ENCODE measurements around the gene KRTCAP2. TPM values are rescaled to one million over a fixed set of nuclear protein-coding genes. Genes with fewer than 3 reads are reported as not detected.

Gene KRTCAP2
- polyA plus RNA-seq, 1 experiment = 102 TPM

DNA sequence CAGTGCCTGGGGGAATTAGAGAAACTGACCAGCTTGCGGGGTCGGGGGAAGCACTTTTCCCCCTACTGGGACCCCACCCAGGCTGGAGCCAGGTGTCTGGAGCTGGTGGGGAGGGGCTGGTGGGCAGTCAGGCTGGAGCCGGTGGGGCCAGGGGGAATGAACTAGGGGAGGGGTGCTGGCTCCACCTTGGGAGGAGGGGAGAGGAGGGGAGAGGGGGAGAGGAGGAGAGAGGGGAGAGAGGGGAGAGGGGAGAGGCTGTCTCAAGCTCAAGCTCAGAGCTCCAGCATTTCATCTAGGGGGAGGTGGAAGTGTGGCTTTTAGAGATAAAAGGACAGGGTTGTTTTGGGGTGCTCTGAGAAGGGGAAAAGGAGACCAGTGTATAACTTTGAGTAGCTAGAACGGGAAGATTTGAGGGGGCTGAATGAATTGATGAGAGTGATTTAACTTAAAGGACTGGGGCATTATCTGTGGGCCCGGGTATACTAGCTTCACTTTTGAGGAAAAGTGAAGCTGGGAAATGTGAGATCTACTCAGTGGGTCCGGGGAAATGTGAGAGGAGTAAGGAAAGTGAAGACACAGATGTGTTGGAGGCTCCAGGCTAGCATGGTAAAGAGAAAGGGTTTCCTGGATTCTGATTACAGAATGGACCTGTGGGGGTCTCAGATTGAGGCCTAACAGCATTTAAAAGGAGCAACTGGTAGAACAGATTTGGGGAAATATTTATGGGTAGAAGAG is 42.7 kb downstream of the KRTCAP2 start:
- Histone ChIP-seq H3K27ac (ENCODE audit: low read depth, low read length) (no peak overlapping the region), H3K4me3 (ENCODE audit: low read depth, low read length) (no peak overlapping the region), H3K9me3 (ENCODE audit: control insufficient read depth, insufficient read depth, low read length) (no peaks in the 10 kb centered on the region; the same call in 1 of the 2 replicates), H3K27me3 (ENCODE audit: control insufficient read depth, insufficient read depth, low read length) (peaks cover 32% of the 10 kb centered on the region)
- CTCF ChIA-PET = interaction anchor here (0.6 to 2.4 kb wide), 7 partner anchors 21 to 45 kb away, joined by 3 to 14 read pairs (median 5); partner anchors contain the start of gene KRTCAP2
- DNase-seq (ENCODE audit: low read depth, low spot score) = no peak
- TF ChIP-seq, protein P1, sequence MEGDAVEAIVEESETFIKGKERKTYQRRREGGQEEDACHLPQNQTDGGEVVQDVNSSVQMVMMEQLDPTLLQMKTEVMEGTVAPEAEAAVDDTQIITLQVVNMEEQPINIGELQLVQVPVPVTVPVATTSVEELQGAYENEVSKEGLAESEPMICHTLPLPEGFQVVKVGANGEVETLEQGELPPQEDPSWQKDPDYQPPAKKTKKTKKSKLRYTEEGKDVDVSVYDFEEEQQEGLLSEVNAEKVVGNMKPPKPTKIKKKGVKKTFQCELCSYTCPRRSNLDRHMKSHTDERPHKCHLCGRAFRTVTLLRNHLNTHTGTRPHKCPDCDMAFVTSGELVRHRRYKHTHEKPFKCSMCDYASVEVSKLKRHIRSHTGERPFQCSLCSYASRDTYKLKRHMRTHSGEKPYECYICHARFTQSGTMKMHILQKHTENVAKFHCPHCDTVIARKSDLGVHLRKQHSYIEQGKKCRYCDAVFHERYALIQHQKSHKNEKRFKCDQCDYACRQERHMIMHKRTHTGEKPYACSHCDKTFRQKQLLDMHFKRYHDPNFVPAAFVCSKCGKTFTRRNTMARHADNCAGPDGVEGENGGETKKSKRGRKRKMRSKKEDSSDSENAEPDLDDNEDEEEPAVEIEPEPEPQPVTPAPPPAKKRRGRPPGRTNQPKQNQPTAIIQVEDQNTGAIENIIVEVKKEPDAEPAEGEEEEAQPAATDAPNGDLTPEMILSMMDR (IDR thresholded peaks at IDR 0.05; ENCODE audit: low read depth, low read length) = no peak
- POLR2A ChIA-PET = no interaction called here

DNA sequence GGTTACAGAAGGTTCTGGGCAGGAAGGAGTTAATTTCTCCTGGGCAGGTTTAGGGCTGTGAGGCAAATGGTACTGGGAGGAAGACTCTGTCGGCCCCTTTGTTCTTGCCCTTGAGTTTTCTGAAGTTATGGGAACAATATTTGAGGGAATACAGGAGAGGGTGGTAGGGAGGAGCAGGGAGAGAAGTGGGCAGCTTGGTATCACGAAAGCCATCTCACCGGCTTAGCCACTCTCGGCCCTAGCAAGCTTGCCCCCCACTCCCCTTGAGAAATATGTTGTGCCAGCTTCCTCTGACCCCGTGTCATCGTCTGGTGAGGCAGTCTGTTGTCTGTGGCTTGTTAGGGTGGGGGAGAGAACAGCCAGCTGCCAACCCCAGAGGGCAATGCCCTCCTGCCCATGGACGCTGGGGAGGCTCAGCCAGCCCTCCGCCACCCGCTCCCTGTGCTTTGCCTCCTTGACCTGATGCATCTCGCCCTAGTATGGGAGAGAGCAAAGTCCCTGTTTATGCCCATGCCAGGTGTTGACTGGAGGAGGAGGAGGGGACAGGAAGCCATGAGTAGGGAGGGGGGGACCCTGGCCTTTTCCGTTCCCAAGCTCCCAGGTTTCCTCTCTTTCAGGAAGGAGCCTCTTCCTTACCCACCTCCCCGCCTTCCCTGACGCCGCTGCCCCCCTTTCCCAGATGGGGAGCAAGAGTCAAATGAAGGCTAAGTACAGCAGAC is 44.2 kb downstream of the KRTCAP2 start:
- peaks cover 41% of the 10 kb centered on the region for H3K27me3 ChIP-seq (ENCODE audit: control insufficient read depth, insufficient read depth, low read length)
- DNase-seq (ENCODE audit: low read depth, low spot score) = no peak
- TF ChIP-seq, protein P1 (IDR thresholded peaks at IDR 0.05; ENCODE audit: low read depth, low read length) = no peak
- no peak overlapping the region for H3K27ac ChIP-seq (ENCODE audit: low read depth, low read length)
- no peaks in the 10 kb centered on the region; the same call in 1 of the 2 replicates for H3K9me3 ChIP-seq (ENCODE audit: control insufficient read depth, insufficient read depth, low read length)
- CTCF ChIA-PET = interaction anchor here (0.5 to 2.4 kb wide), 6 partner anchors 7 to 65 kb away, joined by 3 to 14 read pairs (median 4); partner anchors contain the start of gene KRTCAP2
- H3K4me3 ChIP-seq (ENCODE audit: low read depth, low read length) = no peak overlapping the region; the same call in 1 of the 2 replicates
- POLR2A ChIA-PET = interaction anchor here (0.5 to 0.7 kb wide), 2 partner anchors 11 to 213 kb away, joined by 9 read pairs; partner anchors contain the start of gene DPM3

DNA sequence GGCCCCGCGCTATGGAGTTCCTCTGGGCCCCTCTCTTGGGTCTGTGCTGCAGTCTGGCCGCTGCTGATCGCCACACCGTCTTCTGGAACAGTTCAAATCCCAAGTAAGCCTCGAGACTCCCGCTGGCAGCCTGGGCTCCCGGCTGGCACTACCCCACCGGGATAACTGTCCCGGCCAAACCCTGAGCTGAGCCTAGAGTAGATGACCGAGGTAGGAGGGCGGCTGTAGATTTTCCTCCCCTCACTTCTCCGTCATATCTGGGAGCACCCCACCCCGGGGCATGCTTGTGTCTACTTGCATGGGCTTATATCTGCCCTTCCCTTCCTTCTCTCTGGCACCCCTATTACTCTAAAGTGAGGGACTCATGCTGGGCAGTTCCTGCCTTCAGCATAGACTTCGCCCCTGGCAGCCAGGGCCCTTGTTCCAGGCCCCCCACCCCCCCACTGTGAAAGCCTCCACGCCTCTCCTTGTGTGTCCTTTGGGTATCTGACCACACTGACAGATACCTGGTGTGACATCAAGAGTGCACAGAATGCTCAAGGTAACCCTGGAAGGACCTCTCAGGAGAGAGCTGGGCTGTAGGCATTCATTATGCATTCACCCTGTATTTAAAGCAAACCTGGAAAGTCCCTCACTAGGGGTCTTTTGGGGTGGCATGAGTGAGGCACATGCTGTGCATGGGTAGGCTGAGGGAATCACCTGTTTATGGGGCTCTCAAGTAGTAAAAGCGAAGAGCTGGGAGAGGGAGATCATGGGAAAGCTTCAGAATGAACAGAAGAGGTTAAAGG is 44.9 kb downstream of the KRTCAP2 start:
- Histone ChIP-seq H3K27me3 (ENCODE audit: control insufficient read depth, insufficient read depth, low read length) (peaks cover 41% of the 10 kb centered on the region), H3K4me3 (ENCODE audit: low read depth, low read length) (peak overlapping the region; percentile 57), H3K27ac (ENCODE audit: low read depth, low read length) (no peak overlapping the region), H3K9me3 (ENCODE audit: control insufficient read depth, insufficient read depth, low read length) (no peaks in the 10 kb centered on the region; the same call in 1 of the 2 replicates)
- TF ChIP-seq, protein P1 (IDR thresholded peaks at IDR 0.05; ENCODE audit: low read depth, low read length) = no peak
- no peak for DNase-seq (ENCODE audit: low read depth, low spot score)
- ChIA-PET CTCF (interaction anchor here (0.5 to 2.4 kb wide), 4 partner anchors 8 to 66 kb away, joined by 3 to 14 read pairs (median 4); partner anchors contain the start of gene KRTCAP2), POLR2A (interaction anchor here (0.5 to 0.7 kb wide), 2 partner anchors 12 to 214 kb away, joined by 9 read pairs; partner anchors contain the start of gene DPM3)

DNA sequence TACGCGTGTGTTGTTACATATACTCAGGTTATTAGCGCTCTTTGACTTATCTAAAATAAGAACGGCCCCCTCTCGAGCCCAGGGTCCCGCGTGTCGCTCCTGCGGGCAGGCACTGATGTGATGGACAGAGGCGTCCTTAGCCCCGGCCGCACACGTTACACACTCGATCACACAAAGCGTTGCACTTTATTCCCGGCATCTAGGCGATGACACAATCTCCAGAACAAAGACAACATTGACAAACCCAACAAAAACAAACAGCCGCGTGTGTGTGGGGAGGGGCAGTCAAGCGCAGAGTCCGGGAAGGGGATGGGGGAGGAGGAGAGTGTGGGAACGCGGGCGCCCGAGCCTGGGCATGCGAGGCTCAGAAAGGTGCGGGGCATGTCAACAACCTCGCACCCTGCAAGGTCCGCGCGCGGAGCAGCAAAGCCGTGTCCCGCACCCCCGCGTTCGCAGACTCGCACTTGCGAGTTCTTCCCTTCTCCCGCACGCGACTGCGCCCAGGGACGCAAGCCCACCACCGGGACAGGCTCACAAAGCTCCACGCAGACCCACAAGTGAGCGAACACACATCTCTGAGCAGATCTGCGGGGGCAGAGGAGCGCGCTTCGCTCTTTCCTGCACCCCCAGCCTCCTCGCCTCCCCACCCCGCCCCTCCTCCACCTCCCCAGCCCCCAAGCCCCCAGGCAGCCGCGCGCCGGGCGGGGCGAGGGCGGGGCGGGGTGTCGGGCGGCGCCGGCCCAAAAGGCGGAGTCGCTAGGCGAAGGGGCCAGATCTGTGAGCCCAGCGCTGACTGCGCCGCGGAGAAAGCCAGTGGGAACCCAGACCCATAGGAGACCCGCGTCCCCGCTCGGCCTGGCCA is 45.8 kb downstream of the KRTCAP2 start, which contains the start of gene EFNA1:
Gene EFNA1, plus strand, starts transcription at position 772 of the 862 bp plus-strand sequence. CDS start 102 bp downstream, outside the sequence.
- POLR2A ChIA-PET = no interaction called here
- Histone ChIP-seq H3K9me3 (ENCODE audit: control insufficient read depth, insufficient read depth, low read length) (no peaks in the 10 kb centered on the region; the same call in 1 of the 2 replicates), H3K4me3 (ENCODE audit: low read depth, low read length) (peak within 1 kb of the TSS; percentile 59), H3K27me3 (ENCODE audit: control insufficient read depth, insufficient read depth, low read length) (peaks cover 41% of the 10 kb centered on the region), H3K27ac (ENCODE audit: low read depth, low read length) (no peak within 1 kb of the TSS)
- TF ChIP-seq, protein P1 (IDR thresholded peaks at IDR 0.05; ENCODE audit: low read depth, low read length) = no peak
- no peak for DNase-seq (ENCODE audit: low read depth, low spot score)
- CTCF ChIA-PET = interaction anchor here (3.2 kb wide), 1 partner anchor 36 kb away, joined by 12 read pairs; no protein-coding TSS in a partner anchor
